GM12878 (cell line): ENCODE measurements around the gene SMARCB1. TPM values are rescaled to one million over a fixed set of nuclear protein-coding genes. Genes with fewer than 3 reads are reported as not detected.

Experiments
- ELK1 ChIP-seq: IDR thresholded peaks from 2 replicates; pipeline ENCODE4 v1.6.1; 2012; ENCODE audit warnings: low read depth, low read length, improper control_type of control experiment
- NR2C2 ChIP-seq: IDR thresholded peaks from 2 replicates; pipeline ENCODE4 v1.6.1; 2011; ENCODE audit warnings: borderline replicate concordance, low read depth; ENCODE audit not compliant: control insufficient read depth, insufficient read length
- PAX8 ChIP-seq: fragments of 450-650 bp; IDR thresholded peaks from 2 replicates; pipeline ENCODE4 v1.6.1; 2017; ENCODE audit warnings: mild to moderate bottlenecking, moderate library complexity
- POLR2AphosphoS5 ChIP-seq: IDR thresholded peaks from 2 replicates; pipeline ENCODE4 v1.6.1; 2011; ENCODE audit warnings: mild to moderate bottlenecking, low read length, inconsistent platforms
- REST ChIP-seq: IDR thresholded peaks from 2 replicates; pipeline ENCODE4 v1.6.1; 2012; ENCODE audit warnings: mild to moderate bottlenecking, low read depth, low read length
- SUPT20H ChIP-seq: IDR thresholded peaks from 2 replicates; pipeline ENCODE4 v1.6.1; 2011; ENCODE audit warnings: low read depth, mild to moderate bottlenecking, low read length, moderate library complexity, borderline replicate concordance; ENCODE audit not compliant: control insufficient read depth
- USF1 ChIP-seq: IDR thresholded peaks from 2 replicates; pipeline ENCODE4 v1.6.1; 2011; ENCODE audit warnings: borderline replicate concordance, low read depth, mild to moderate bottlenecking, moderate library complexity, mixed read lengths, low read length; ENCODE audit not compliant: insufficient read depth; ENCODE audit errors: extremely low read length
- ZNF384 ChIP-seq: IDR thresholded peaks from 2 replicates; pipeline ENCODE4 v1.6.1; 2012; ENCODE audit warnings: low read depth, mild to moderate bottlenecking, low read length, improper control_type of control experiment, borderline replicate concordance
- ZSCAN29 ChIP-seq: fragments of 450-650 bp; IDR thresholded peaks from 2 replicates; pipeline ENCODE4 v1.6.1; 2017; ENCODE audit warnings: mild to moderate bottlenecking, moderate library complexity
- polyA plus RNA-seq, 11 experiments: library from polyadenylated mRNA; depleted of rRNA in 4 of 11; unstranded in 6 of 11; stranded (reverse) in 5 of 11; fragments of >200 nt; fragmentation: Nextera tagmentation in 4 of 11; fragmentation: Illumina TruSeq in 1 of 11; extraction: Ambion mirVana in 4 of 11; extraction: Trizol in 1 of 11; gene quantifications; 1 replicate in 1 of 11; 2 replicates in 10 of 11; pipeline versions ENCODE4 v1.2.1 to v1.2.3, GENCODE V29; 2011 to 2016; ENCODE audit warnings: inconsistent platforms in 2 of 11, missing spikeins in 2 of 11, low read depth in 1 of 11
- total RNA-seq, 4 experiments: library from RNA; depleted of rRNA in 3 of 4; stranded (reverse); fragments of >200 nt in 3 of 4; fragmentation: Illumina TruSeq in 1 of 4; extraction: Trizol in 1 of 4; gene quantifications; 2 replicates each; pipeline versions ENCODE4 v1.2.1 to v1.2.3, GENCODE V29; 2013 to 2021

The SMARCB1 gene
- total and polyA plus RNA-seq, 10 of the 15 experiments (the other 5 are each of a cell fraction or from before 2014, with no cell fraction given) = 9.1 to 215 (median 183) TPM

- TF ChIP-seq REST (no peak), PAX8 (no peak), NR2C2 (no peak), POLR2AphosphoS5 (no peak), SUPT20H (no peak), ZNF384 (no peak), ELK1 (no peak), ZSCAN29 (no peak), USF1 (no peak)
These were observed 40.7 kb downstream of the SMARCB1 start (continued) for GRCh38 chr22:23827351-23827995.
